Adrenal gland (tissue), 12 donors: ENCODE data around the gene SECISBP2L. TPM values are rescaled to one million over a fixed set of nuclear protein-coding genes. Genes with fewer than 3 reads are reported as not detected.

Source experiments
- DNase-seq, 7 donors: peaks; one replicate each; pipeline ENCODE4 v3.0.0-alpha.2; 2019 to 2020
- H3K27ac ChIP-seq, 5 donors: fragments of 200-600 bp; sonication (generic) in 4 of 5; 1 replicate in 3 of 5; 2 replicates in 2 of 5; pipeline versions ENCODE4 v1.5.1 to v1.8.0; 2016 to 2020; ENCODE audit warnings: mild to moderate bottlenecking in 1 of 5
- H3K27me3 ChIP-seq: fragments of 200-600 bp; 2 replicates; pipeline ENCODE4 v1.8.0; 2021
- H3K36me3 ChIP-seq, 2 donors: fragments of 200-600 bp; replicated peaks in 1 of 2; 1 replicate in 1 of 2; 2 replicates in 1 of 2; pipeline versions ENCODE4 v1.5.1 to v1.8.0; 2018 to 2022
- H3K4me1 ChIP-seq, 2 donors: fragments of 200-600 bp; replicated peaks in 1 of 2; 1 replicate in 1 of 2; 2 replicates in 1 of 2; pipeline versions ENCODE4 v1.5.1 to v1.8.0; 2018 to 2021
- H3K4me3 ChIP-seq, 4 donors: fragments of 200-600 bp; sonication (generic) in 3 of 4; one replicate each; pipeline ENCODE4 v1.5.1; 2016 to 2018
- H3K9me3 ChIP-seq, 3 donors: fragments of 200-600 bp; sonication (generic) in 1 of 3; replicated peaks in 1 of 3; 1 replicate in 2 of 3; 2 replicates in 1 of 3; pipeline versions ENCODE4 v1.5.1 to v1.8.0; 2016 to 2021
- POLR2A ChIP-seq, 2 donors: fragments of 450-650 bp; IDR thresholded peaks; one replicate each; pipeline ENCODE4 v1.6.1; 2017; ENCODE audit warnings: antibody characterized with exemption in 2 of 2, mild to moderate bottlenecking in 2 of 2, moderate library complexity in 1 of 2
- WGBS, 4 donors: extraction: QIAGEN DNeasy Blood & Tissue Kit in 2 of 4; methylation state at CpG; one replicate each; pipeline versions ENCODE4 v1.1.5 to v1.1.7; 2013 to 2017; 5-methylcytosine and 5-hydroxymethylcytosine counted together
- intact Hi-C, 2 donors: fragments of 100-400 bp; cut with DNase I; formaldehyde crosslinking; loops; one replicate each; pipeline versions ENCODE4 v1.14.1 to v1.15.0; 2022 to 2023
- polyA plus RNA-seq, 3 donors: library from polyadenylated mRNA; stranded (reverse); fragments of 200-250 nt in 2 of 3; fragments of 350-450 nt in 1 of 3; fragmentation: Illumina TruSeq in 1 of 3; extraction: RNeasy Lipid Tissue Mini Kit (QIAGEN cat#74804) in 1 of 3; gene quantifications; one replicate each; pipeline ENCODE4 v1.2.3, GENCODE V29; 2013 to 2014
- total RNA-seq, 9 donors: library from RNA; depleted of rRNA in 4 of 9; stranded (reverse); fragments of >200 nt in 4 of 9; fragments of 120-200 nt in 1 of 9; fragmentation: NEBNext Ultra II Directional in 1 of 9; extraction: Animal tissue kit (Norgen Biotek cat#: 25700) in 1 of 9; gene quantifications; one replicate each; pipeline versions ENCODE4 v1.1.0 to v1.2.4, GENCODE V29; 2013 to 2023
- TF ChIP-seq, protein P1 (sequence below), 6 experiments: fragments of 450-650 bp in 4 of 6; fragments of 200-600 bp in 2 of 6; sonication (generic) in 1 of 6; IDR thresholded peaks; 1 replicate in 5 of 6; 2 replicates in 1 of 6; pipeline versions ENCODE4 v1.5.1 to v1.8.0; 2016 to 2021; ENCODE audit warnings: antibody characterized with exemption in 6 of 6, mild to moderate bottlenecking in 2 of 6, moderate library complexity in 1 of 6
- donor health status: healthy with polysubstance abuse.
- donor health status: Bipolar disorder and iron deficiency.
- donor health status: DM: yes; HTN: yes; CAD: no.
- donor health status: DM: no; HTN: no; CAD: no.
- donor health status: DM: no; HTN: no; CAD: no.
- donor health status: DM: yes; HTN: yes; CAD: no.

SECISBP2L gene
- total and polyA plus RNA-seq, 12 donors: 9.1 to 117 (median 44.2) TPM

DNA sequence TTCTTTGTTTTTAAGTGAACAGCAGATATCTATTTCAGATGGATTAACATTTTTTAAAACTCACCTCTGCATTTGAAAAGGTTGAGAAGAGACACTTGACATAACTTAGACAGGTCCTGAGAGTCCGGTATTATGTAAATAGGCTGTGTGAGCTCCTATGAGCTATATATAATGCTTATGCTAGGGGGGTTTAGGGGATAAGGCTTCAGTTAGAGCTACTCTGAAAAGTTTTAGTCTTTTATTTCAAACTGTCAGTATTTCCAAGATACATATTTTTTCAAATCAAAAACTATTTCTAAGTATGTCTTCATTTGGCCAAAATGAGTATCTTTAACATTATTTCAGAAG lies 99.4 kb downstream of the SECISBP2L start:
- H3K27ac ChIP-seq: no peak overlapping the region
- no peaks in the 10 kb centered on the region for H3K27me3 ChIP-seq
- H3K4me1 ChIP-seq: peaks cover 0 to 4% of the 10 kb centered on the region in 2 donors
- no peak for DNase-seq
- H3K36me3 ChIP-seq: no peaks in the 10 kb centered on the region
- H3K4me3 ChIP-seq: no peak overlapping the region
- no peaks in the 10 kb centered on the region for H3K9me3 ChIP-seq
- intact Hi-C loops: no loop called here
- 82 to 98% (median 89%) methylated on average over 1 of the region's 1 CpG for WGBS, 4 donors
- no peak for TF ChIP-seq POLR2A (IDR thresholded peaks at IDR 0.05)
- TF ChIP-seq, protein P1, sequence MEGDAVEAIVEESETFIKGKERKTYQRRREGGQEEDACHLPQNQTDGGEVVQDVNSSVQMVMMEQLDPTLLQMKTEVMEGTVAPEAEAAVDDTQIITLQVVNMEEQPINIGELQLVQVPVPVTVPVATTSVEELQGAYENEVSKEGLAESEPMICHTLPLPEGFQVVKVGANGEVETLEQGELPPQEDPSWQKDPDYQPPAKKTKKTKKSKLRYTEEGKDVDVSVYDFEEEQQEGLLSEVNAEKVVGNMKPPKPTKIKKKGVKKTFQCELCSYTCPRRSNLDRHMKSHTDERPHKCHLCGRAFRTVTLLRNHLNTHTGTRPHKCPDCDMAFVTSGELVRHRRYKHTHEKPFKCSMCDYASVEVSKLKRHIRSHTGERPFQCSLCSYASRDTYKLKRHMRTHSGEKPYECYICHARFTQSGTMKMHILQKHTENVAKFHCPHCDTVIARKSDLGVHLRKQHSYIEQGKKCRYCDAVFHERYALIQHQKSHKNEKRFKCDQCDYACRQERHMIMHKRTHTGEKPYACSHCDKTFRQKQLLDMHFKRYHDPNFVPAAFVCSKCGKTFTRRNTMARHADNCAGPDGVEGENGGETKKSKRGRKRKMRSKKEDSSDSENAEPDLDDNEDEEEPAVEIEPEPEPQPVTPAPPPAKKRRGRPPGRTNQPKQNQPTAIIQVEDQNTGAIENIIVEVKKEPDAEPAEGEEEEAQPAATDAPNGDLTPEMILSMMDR (IDR thresholded peaks at IDR 0.05): no peak

DNA sequence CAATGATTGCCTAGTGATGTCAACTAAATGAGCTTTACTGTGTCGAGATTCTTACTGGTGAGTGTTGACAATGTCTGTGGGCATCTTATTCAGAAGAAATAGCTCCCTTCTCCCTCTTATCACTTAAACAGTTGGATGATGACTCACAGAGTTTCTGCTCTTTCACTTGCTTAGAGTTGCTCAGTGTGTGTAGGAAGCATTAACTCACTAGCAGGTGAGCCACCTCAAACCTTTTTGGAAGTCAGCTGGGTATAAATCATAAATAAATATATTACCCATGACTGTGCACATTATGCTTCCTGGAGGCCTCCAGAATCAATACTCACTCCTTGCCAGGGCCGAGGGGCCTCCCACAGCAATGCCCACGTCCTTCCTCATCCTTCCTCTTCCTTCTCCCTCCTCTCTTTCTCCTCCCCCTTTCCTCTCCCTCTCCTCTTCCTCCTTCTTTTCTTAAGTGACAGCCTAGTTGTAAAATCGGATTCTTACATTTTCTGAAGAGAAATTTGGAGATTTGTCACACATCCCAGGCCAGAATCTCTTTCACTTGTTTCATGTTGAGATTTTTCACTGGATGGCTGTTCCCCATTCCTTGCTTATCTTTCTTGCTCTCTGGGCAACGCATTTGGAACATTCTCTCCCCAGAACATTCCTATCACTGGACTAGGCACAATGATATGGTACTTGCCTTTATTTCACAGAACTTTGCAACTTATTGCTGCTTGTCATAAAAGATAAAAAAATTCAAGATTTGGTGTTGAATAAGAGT lies 100.0 kb downstream of the SECISBP2L start:
- intact Hi-C loops: no loop called here
- no peaks in the 10 kb centered on the region for H3K9me3 ChIP-seq
- no peak overlapping the region for H3K4me3 ChIP-seq
- 44 to 55% (median 50%) methylated on average over 5 of the region's 5 CpGs for WGBS, 4 donors
- no peaks in the 10 kb centered on the region for H3K36me3 ChIP-seq
- TF ChIP-seq, protein P1 (IDR thresholded peaks at IDR 0.05): no peak
- no peak for TF ChIP-seq POLR2A (IDR thresholded peaks at IDR 0.05)
- no peak for DNase-seq
- H3K27ac ChIP-seq: no peak overlapping the region
- H3K27me3 ChIP-seq: no peaks in the 10 kb centered on the region
- H3K4me1 ChIP-seq: peaks cover 0 to 4% of the 10 kb centered on the region in 2 donors

DNA sequence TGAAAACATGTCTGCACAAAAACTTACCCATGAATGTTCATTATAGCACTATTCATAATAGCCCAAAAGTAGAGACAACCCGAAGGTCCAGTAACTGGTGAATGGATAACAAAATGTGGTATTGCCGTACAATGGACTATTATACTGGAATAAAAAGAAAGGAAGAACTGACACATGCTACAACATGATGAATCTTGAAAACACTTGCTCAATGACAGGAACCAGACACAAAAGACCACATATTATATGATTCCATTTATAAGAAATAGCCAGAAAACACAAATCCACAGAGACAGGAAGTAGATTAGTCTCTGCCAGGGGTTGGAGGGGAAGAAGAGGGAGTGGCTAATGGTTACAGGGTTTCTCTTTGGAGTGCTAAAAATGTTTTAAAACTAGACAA lies 100.9 kb downstream of the SECISBP2L start:
- no peak for TF ChIP-seq POLR2A (IDR thresholded peaks at IDR 0.05)
- TF ChIP-seq, protein P1 (IDR thresholded peaks at IDR 0.05): no peak
- no peak overlapping the region for H3K4me3 ChIP-seq
- peaks cover 0 to 4% of the 10 kb centered on the region in 2 donors for H3K4me1 ChIP-seq
- no peak overlapping the region for H3K27ac ChIP-seq
- no peak for DNase-seq
- no peaks in the 10 kb centered on the region for H3K36me3 ChIP-seq
- WGBS, 4 donors: 48 to 89% (median 75%) methylated on average over 2 of the region's 2 CpGs
- no peaks in the 10 kb centered on the region for H3K9me3 ChIP-seq
- H3K27me3 ChIP-seq: no peaks in the 10 kb centered on the region
- intact Hi-C loops: no loop called here

DNA sequence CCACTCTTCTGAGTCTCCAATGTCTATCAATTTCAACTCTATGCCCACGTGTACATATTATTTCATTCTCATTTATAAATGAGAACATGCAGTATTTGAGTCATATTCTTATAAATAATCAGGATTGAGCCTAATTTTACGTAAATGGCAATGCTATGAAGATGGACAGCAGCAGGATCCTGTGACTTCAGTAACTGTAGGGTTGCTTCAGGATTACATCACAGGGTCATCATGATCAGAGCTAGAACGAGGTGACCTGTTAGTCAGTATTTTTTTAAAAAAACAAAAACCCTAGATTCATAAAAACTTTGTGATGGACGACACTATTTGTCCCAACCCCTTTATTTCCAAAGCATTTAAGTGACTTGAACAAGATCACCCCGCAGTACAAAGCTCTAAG lies 104.3 kb downstream of the SECISBP2L start:
- TF ChIP-seq POLR2A (IDR thresholded peaks at IDR 0.05): no peak
- H3K4me3 ChIP-seq: no peak overlapping the region
- no peaks in the 10 kb centered on the region for H3K36me3 ChIP-seq
- intact Hi-C loops: no loop called here
- no peak overlapping the region for H3K27ac ChIP-seq
- no peaks in the 10 kb centered on the region for H3K9me3 ChIP-seq
- peaks cover 0 to 4% of the 10 kb centered on the region in 2 donors for H3K4me1 ChIP-seq
- H3K27me3 ChIP-seq: no peaks in the 10 kb centered on the region
- DNase-seq: no peak
- 69 to 75% (median 72%) methylated on average over 5 of the region's 5 CpGs for WGBS, 4 donors

DNA sequence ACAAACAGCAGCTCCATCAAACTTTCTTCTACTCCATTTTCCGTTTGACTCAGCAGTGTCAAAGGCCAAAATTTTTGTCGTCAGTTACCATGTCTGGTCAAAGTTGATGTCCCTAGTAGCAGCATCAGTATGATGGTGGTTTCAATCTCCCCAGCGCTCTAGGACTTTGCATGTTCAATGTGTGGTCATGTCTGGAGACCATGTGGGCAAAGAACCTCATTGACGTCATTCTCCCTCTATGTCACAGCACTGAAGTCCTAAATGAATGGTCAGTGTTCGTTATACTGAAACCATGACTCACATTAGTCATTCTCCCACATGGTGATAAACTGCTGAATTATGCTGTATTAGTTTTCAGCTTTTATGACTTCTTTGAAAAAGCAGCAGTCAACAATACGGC lies 105.7 kb downstream of the SECISBP2L start:
- H3K4me3 ChIP-seq: no peak overlapping the region
- intact Hi-C loops: no loop called here
- no peaks in the 10 kb centered on the region for H3K27me3 ChIP-seq
- TF ChIP-seq, protein P1 (IDR thresholded peaks at IDR 0.05): no peak
- no peak for TF ChIP-seq POLR2A (IDR thresholded peaks at IDR 0.05)
- 82 to 95% (median 86%) methylated on average over 6 of the region's 6 CpGs for WGBS, 4 donors
- no peaks in the 10 kb centered on the region for H3K9me3 ChIP-seq
- H3K27ac ChIP-seq: no peak overlapping the region
- H3K36me3 ChIP-seq: no peaks in the 10 kb centered on the region
- no peak for DNase-seq
- peaks cover 0 to under 1% of the 10 kb centered on the region in 2 donors for H3K4me1 ChIP-seq
